Left renal pelvis (tissue), 4 donors: ENCODE data around the gene BIRC6. TPM values are rescaled to one million over a fixed set of nuclear protein-coding genes. Genes with fewer than 3 reads are reported as not detected.

Source experiments
- DNase-seq, 4 donors: peaks; one replicate each; pipeline ENCODE4 v3.0.0-alpha.2; 2013; ENCODE audit warnings: low read depth in 4 of 4, low spot score in 3 of 4
- polyA plus RNA-seq, 4 donors: library from polyadenylated mRNA; unstranded; fragments of 120-200 nt; gene quantifications; one replicate each; pipeline ENCODE4 v1.2.1, GENCODE V29; 2013; ENCODE audit not compliant: insufficient read length in 4 of 4

BIRC6 gene
- polyA plus RNA-seq, 4 donors = 58.5 to 78.3 (median 76.6) TPM

DNA sequence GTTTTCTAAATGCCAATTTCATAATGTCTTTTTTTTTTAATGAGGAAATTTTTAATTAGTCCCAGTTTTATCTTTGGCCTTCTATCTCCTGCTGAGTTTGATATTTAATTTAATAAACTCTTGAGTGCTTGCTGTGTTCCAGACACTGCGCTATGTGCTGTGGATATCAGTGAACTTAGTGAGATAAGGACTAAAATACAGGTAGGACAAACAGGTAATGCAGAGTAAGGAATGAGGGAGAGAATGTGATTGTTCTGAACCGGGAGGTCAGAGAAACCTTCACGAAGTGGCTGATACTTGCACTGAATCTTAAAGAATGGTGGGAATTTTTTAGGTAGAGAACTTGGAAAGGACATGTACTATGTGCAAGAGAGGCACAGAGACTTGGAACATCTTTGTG lies 299.2 kb downstream of the BIRC6 start:
- no peak for DNase-seq

DNA sequence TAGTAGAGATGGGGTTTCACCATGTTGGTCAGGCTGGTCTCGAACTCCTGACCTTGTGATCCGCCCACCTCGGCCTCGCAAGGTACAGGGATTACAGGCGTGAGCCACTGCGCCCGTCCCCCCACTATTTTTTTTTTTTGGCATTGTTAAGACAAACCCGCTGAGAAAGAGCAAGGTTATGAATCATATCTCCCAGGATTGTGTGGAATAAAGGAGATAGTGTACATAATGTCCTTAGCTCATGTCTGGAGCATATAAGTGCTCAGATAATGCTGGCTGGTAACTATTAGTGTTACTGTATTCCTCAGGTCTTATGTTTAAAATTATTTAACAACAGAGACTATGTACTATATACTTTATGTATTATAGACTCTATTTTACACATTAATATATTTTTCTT lies 307.0 kb downstream of the BIRC6 start:
- DNase-seq = no peak

DNA sequence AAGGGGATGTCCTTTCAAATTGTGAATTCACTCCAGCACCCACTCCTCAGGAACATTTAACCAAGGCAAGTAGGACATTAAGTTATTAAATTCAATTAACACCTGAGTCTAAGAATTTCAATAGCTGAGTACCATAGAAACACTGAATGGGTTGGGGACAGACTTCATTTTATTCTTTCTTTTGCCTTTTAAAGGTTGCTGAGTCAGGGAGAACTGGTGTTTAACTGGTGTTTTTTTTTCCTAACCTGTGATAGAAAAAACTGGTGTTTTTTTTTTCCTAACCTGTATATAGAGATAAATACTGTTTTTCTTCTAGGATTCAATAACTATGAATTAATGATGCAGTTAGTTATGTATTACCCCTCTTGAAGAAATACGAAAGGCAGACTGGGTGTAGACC lies 309.9 kb downstream of the BIRC6 start:
- DNase-seq = no peak

DNA sequence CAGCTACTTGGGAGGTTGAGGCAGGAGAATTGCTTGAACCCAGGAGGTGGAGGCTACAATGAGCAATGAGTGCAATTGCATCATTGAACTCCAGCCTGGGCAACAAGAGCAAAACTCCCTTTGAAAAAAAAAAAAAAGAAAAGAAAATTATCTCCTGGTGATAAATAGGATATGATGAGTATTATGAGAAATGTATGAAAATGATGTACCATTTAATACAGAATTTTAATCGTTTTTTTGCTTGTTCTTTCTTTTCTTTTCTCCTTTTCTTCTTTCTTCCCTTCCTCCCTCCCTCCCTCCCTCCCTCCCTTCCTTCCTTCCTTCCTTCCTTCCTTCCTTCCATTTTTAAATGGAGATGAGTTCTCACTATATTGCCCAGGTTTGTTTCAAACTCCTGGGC lies 311.4 kb downstream of the BIRC6 start:
- DNase-seq = no peak

Other genes starting within 250 kb of the BIRC6 start
- 10 to 100 TPM; 24.8 to 32.7 (median 28.3) TPM for gene SLC30A6, start 191.2 kb upstream of the BIRC6 start, polyA plus RNA-seq
- 1 to 10 TPM in 2 of 4 donors, under 1 TPM in 2; 0.85 to 1.4 (median 0.94) TPM for gene NLRC4, start 92.1 kb upstream of the BIRC6 start, polyA plus RNA-seq
- 10 to 100 TPM; 58.9 to 84.4 (median 74.8) TPM for gene YIPF4, start 79.1 kb upstream of the BIRC6 start, polyA plus RNA-seq